ENCODE results near the gene TMEM63C.
"Not testable (repeated sequence)": the region's sequence is repeated elsewhere in the genome, so short reads cannot be mapped to it uniquely, and the experiment has no call there.

The TMEM63C gene

GRCh38 chr14:77154421-77154820 is 27.2 kb upstream of the TMEM63C start:
- no peak for DNase-seq (ENCODE audit: low spot score)

- DNase-seq (ENCODE audit: low spot score), result no peak
Measured at GRCh38 chr14:77155083-77155482, 26.5 kb upstream of the TMEM63C start.

- no peak for DNase-seq (ENCODE audit: low spot score)
Measured at GRCh38 chr14:77157740-77158139, 23.9 kb upstream of the TMEM63C start.

- peak; percentile 87 for DNase-seq (ENCODE audit: low spot score)
Measured at GRCh38 chr14:77158175-77158881, 23.3 kb upstream of the TMEM63C start.

- no peak for DNase-seq (ENCODE audit: low spot score)
Measured at GRCh38 chr14:77158882-77159255, 22.7 kb upstream of the TMEM63C start.

- DNase-seq (ENCODE audit: low spot score), result no peak
Measured at GRCh38 chr14:77161011-77161410, 20.6 kb upstream of the TMEM63C start.

GRCh38 chr14:77170045-77170444 is 11.6 kb upstream of the TMEM63C start:
- DNase-seq (ENCODE audit: low spot score), result no peak

- DNase-seq (ENCODE audit: low spot score), result no peak
Measured at GRCh38 chr14:77172916-77173315, 8.7 kb upstream of the TMEM63C start.

- not testable (repeated sequence) for DNase-seq (ENCODE audit: low spot score)
Measured at GRCh38 chr14:77173911-77174617, 7.5 kb upstream of the TMEM63C start.

- DNase-seq (ENCODE audit: low spot score), result no peak
Measured at GRCh38 chr14:77175843-77176242, 5.8 kb upstream of the TMEM63C start.

- DNase-seq (ENCODE audit: low spot score), result no peak
Measured at GRCh38 chr14:77177702-77178101, 3.9 kb upstream of the TMEM63C start.

- DNase-seq (ENCODE audit: low spot score), result no peak
Measured at GRCh38 chr14:77178656-77179055, 2.9 kb upstream of the TMEM63C start.

GRCh38 chr14:77180726-77181602 is 634 bp upstream of the TMEM63C start:
- no peak for DNase-seq (ENCODE audit: low spot score)

- DNase-seq (ENCODE audit: low spot score), result no peak
Measured at GRCh38 chr14:77183896-77184295, 2.3 kb downstream of the TMEM63C start.

GRCh38 chr14:77184396-77185092 is 2.9 kb downstream of the TMEM63C start:
- DNase-seq (ENCODE audit: low spot score), result no peak

- DNase-seq (ENCODE audit: low spot score), result no peak
Measured at GRCh38 chr14:77185093-77185465, 3.5 kb downstream of the TMEM63C start.

- DNase-seq (ENCODE audit: low spot score), result no peak
Measured at GRCh38 chr14:77186911-77187648, 5.5 kb downstream of the TMEM63C start.

GRCh38 chr14:77187649-77188012 is 6.0 kb downstream of the TMEM63C start:
- DNase-seq (ENCODE audit: low spot score), result no peak

GRCh38 chr14:77189479-77189878 is 7.9 kb downstream of the TMEM63C start:
- DNase-seq (ENCODE audit: low spot score), result no peak

GRCh38 chr14:77190977-77191376 is 9.4 kb downstream of the TMEM63C start:
- no peak for DNase-seq (ENCODE audit: low spot score)

- DNase-seq (ENCODE audit: low spot score), result no peak
Measured at GRCh38 chr14:77194706-77195105, 13.1 kb downstream of the TMEM63C start.

GRCh38 chr14:77195766-77196165 is 14.2 kb downstream of the TMEM63C start:
- DNase-seq (ENCODE audit: low spot score), result no peak
